ENCODE results near the gene CXCR6.

GRCh38 chr3:45939341-45939771 is 3.9 kb upstream of the CXCR6 start:
- TF ChIP-seq CTCF (IDR thresholded peaks at IDR 0.05) (no peak), POLR2A (IDR thresholded peaks at IDR 0.05) (no peak)

Measured in lower leg skin (tissue), 3 donors.